IPS DF 6.9 (cell line): Measurements from ENCODE around the gene TMF1.

Experiments
- DNase-seq: peaks from one replicate; pipeline ENCODE4 v3.0.0-alpha.2; 2013; ENCODE audit warnings: low read depth, low spot score
- H3K27ac ChIP-seq: one replicate; pipeline ENCODE4 v1.5.1; 2013; ENCODE audit warnings: low read length, control low read depth
- H3K27me3 ChIP-seq: 2 replicates; pipeline ENCODE4 v1.6.1; 2013; ENCODE audit warnings: mild to moderate bottlenecking, low read length; ENCODE audit not compliant: control insufficient read depth, insufficient read depth
- H3K36me3 ChIP-seq: 2 replicates; pipeline ENCODE4 v1.6.1; 2013; ENCODE audit warnings: low read length; ENCODE audit not compliant: control insufficient read depth, insufficient read depth
- H3K4me1 ChIP-seq: 2 replicates; pipeline ENCODE4 v1.6.1; 2013; ENCODE audit warnings: low read length; ENCODE audit not compliant: control insufficient read depth, insufficient read depth
- H3K4me3 ChIP-seq: 2 replicates; pipeline ENCODE4 v1.5.1; 2013; ENCODE audit warnings: mild to moderate bottlenecking, low read length
- H3K9me3 ChIP-seq: 2 replicates; pipeline ENCODE4 v1.6.1; 2013; ENCODE audit warnings: low read length, inconsistent platforms; ENCODE audit not compliant: control insufficient read depth, insufficient read depth
- WGBS: extraction: QIAGEN DNeasy Blood & Tissue Kit; methylation state at CpG from one replicate; pipeline ENCODE4 v1.1.7; 2013; ENCODE audit warnings: mixed read lengths, missing lambda C conversion rate; ENCODE audit not compliant: insufficient read length, insufficient coverage; 5-methylcytosine and 5-hydroxymethylcytosine counted together

The TMF1 gene

GRCh38 chr3:69048990-69049389 is 3.1 kb downstream of the TMF1 start:
- Histone ChIP-seq H3K27me3 (no peaks in the 10 kb centered on the region), H3K36me3 (0 out of 2 replicates have a peak, but pooled peaks cover 3% of the 10 kb centered on the region), H3K9me3 (no peaks in the 10 kb centered on the region), H3K4me1 (no peaks in the 10 kb centered on the region), H3K4me3 (no peak overlapping the region), H3K27ac (no peak overlapping the region)
- WGBS, result no CpG with 5 or more reads among the region's 2 CpGs
- no peak for DNase-seq

GRCh38 chr3:69044608-69045007 is 7.5 kb downstream of the TMF1 start:
- Histone ChIP-seq H3K4me1 (no peaks in the 10 kb centered on the region), H3K27ac (no peak overlapping the region), H3K4me3 (no peak overlapping the region), H3K9me3 (no peaks in the 10 kb centered on the region), H3K36me3 (peaks cover 7% of the 10 kb centered on the region; the same call in 1 of the 2 replicates), H3K27me3 (no peaks in the 10 kb centered on the region)
- no CpG with 5 or more reads among the region's 2 CpGs for WGBS
- DNase-seq, result no peak

DNA sequence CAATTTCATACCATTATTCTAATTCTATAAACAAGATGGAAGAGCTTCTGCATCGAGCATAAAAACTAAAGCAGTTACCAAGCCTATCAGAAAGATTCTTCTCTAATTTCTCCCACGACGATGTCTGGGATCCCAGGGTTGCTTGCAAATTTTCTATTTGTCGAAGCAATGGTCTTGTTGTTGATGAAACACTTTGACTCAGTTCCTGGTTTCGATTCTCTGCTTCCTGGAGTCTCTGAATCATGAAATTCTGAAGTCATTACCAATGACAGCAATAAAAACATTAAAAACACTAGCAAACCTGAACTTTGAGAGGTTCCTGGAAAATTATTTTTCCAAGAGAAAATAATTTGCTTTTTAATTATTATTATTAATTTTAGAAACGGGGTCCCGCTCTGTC is 18.7 kb downstream of the TMF1 start:
- no peaks in the 10 kb centered on the region for H3K9me3 ChIP-seq
- peaks cover 2% of the 10 kb centered on the region; the same call in 1 of the 2 replicates for H3K36me3 ChIP-seq
- no peak overlapping the region for H3K4me3 ChIP-seq
- H3K27me3 ChIP-seq, result no peaks in the 10 kb centered on the region
- WGBS, result no CpG with 5 or more reads among the region's 7 CpGs
- no peak overlapping the region for H3K27ac ChIP-seq
- no peak for DNase-seq
- no peaks in the 10 kb centered on the region for H3K4me1 ChIP-seq

DNA sequence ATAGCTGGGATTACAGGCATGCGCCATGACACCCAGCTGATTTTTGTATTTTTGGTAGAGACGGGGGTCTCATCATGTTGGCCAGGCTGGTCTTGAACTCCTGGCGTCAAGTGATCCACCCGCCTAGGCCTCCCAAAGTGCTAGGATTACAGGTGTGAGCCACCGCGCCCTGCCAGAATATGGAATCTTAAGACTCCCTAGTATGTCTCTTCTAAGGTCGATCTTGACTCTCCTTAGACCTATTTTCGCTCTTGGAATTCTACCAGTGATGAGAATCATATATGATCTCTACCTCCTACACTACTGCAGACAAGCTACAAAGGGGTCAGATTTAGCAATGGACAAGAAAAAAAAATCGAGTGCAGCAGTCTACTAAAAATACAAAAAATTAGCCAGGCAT is 19.4 kb downstream of the TMF1 start:
- H3K36me3 ChIP-seq, result peaks cover 2% of the 10 kb centered on the region; the same call in 1 of the 2 replicates
- WGBS, result no CpG with 5 or more reads among the region's 9 CpGs
- no peaks in the 10 kb centered on the region for H3K4me1 ChIP-seq
- H3K4me3 ChIP-seq, result no peak overlapping the region
- no peaks in the 10 kb centered on the region for H3K27me3 ChIP-seq
- H3K27ac ChIP-seq, result no peak overlapping the region
- DNase-seq, result no peak
- no peaks in the 10 kb centered on the region for H3K9me3 ChIP-seq

- Histone ChIP-seq H3K4me1 (no peaks in the 10 kb centered on the region), H3K27ac (no peak overlapping the region), H3K4me3 (no peak overlapping the region), H3K9me3 (no peaks in the 10 kb centered on the region), H3K36me3 (peaks cover 2% of the 10 kb centered on the region; the same call in 1 of the 2 replicates), H3K27me3 (no peaks in the 10 kb centered on the region)
- WGBS, result no CpG with 5 or more reads among the region's 2 CpGs
- no peak for DNase-seq
Measured at GRCh38 chr3:69032142-69032541, 20.0 kb downstream of the TMF1 start.

- H3K9me3 ChIP-seq, result no peaks in the 10 kb centered on the region
- H3K27me3 ChIP-seq, result no peaks in the 10 kb centered on the region
- WGBS, result no CpG with 5 or more reads among the region's 1 CpG
- no peak overlapping the region for H3K4me3 ChIP-seq
- no peak for DNase-seq
- H3K36me3 ChIP-seq, result peaks cover 2% of the 10 kb centered on the region; the same call in 1 of the 2 replicates
- H3K27ac ChIP-seq, result no peak overlapping the region
- H3K4me1 ChIP-seq, result no peaks in the 10 kb centered on the region
Measured at GRCh38 chr3:69031635-69032034, 20.5 kb downstream of the TMF1 start.

DNA sequence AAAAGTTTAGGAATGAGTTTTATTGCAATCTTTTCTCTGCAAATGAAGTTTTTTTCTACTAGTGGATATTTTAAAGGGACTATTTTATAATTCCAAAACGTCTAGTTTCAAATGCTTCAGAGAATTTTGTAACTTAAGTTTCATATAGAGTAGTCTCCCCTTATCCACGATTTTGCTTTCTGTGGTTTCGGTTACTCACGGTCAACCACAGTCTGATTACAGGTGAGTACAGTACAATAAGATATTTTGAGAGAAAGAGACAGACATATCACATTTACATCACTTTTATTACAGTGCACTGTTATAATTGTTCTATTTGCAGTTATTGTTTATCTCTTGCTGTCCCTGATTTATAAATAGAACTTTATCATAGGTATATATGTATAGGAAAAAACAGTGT is 31.3 kb downstream of the TMF1 start:
- WGBS, result no CpG with 5 or more reads among the region's 4 CpGs
- no peak for DNase-seq
- H3K27ac ChIP-seq, result no peak overlapping the region
- H3K9me3 ChIP-seq, result no peaks in the 10 kb centered on the region
- H3K36me3 ChIP-seq, result peaks cover 5% of the 10 kb centered on the region; the same call in 1 of the 2 replicates
- H3K27me3 ChIP-seq, result no peaks in the 10 kb centered on the region
- no peaks in the 10 kb centered on the region for H3K4me1 ChIP-seq
- no peak overlapping the region for H3K4me3 ChIP-seq

DNA sequence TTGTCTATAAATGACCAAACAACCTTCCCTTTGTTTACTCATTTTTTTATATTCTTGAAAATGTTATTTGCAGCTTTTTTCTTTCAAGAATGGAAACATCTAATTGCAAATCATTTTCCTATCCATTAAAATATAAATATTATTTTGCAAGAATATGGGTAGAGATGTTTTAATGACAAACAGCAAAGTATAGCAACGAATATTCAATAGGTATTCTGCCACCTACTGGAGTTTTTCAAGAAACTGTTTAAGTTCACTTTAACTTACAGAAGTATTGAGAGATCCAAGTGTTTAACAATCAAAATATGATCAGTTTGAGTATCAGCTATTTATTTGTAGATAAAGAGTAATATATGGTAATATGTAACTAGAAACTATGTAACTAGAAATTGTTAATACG is 31.7 kb downstream of the TMF1 start:
- Histone ChIP-seq H3K27me3 (no peaks in the 10 kb centered on the region), H3K9me3 (no peaks in the 10 kb centered on the region), H3K27ac (no peak overlapping the region), H3K36me3 (peaks cover 5% of the 10 kb centered on the region; the same call in 1 of the 2 replicates), H3K4me3 (no peak overlapping the region), H3K4me1 (no peaks in the 10 kb centered on the region)
- WGBS, result 100% methylated on average over 1 of the region's 2 CpGs
- no peak for DNase-seq

DNA sequence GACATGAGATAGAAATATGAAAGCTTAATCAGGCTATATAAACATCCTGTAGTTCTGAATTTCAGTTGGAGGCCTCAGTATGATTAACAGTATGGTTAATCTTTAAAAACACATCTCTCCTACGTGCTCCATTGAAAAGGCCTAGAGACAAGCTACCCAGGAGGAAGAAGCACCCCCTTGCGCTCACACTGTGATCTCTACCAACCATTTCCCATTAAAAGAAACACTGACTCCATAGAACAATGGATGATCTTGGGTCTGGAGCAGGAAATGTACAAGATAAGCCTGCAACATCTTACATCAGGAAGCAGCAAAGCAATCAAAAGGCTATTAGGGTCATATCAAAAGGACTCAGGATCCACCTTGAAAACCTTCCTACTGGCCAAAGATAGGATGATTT is 35.2 kb downstream of the TMF1 start:
- no peaks in the 10 kb centered on the region for H3K9me3 ChIP-seq
- H3K27me3 ChIP-seq, result no peaks in the 10 kb centered on the region
- no peaks in the 10 kb centered on the region for H3K36me3 ChIP-seq
- no CpG with 5 or more reads among the region's 2 CpGs for WGBS
- H3K27ac ChIP-seq, result no peak overlapping the region
- H3K4me1 ChIP-seq, result peaks cover 2% of the 10 kb centered on the region; the same call in 1 of the 2 replicates
- no peak overlapping the region for H3K4me3 ChIP-seq
- no peak for DNase-seq

DNA sequence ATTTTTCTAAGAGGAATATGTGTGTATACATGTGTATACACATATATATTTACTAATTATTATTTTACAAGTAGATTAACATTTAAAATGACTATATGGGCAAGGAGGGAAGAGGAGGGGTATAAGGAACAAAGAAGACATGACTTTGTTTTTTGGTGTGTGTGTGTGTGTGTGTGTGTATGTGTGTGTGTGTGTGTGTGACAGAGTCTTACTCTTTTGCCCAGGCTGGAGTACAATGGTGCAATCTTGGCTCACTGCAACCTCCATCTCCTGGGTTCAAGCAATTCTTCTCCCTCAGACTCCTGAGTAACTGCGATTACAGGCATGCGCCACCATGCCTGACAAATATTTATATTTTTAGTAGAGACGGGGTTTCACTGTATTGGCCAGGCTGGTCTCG is 36.0 kb downstream of the TMF1 start:
- Histone ChIP-seq H3K27me3 (no peaks in the 10 kb centered on the region), H3K4me3 (no peak overlapping the region), H3K36me3 (no peaks in the 10 kb centered on the region), H3K9me3 (no peaks in the 10 kb centered on the region), H3K27ac (no peak overlapping the region), H3K4me1 (peaks cover 2% of the 10 kb centered on the region; the same call in 1 of the 2 replicates)
- no peak for DNase-seq
- WGBS, result no CpG with 5 or more reads among the region's 4 CpGs

DNA sequence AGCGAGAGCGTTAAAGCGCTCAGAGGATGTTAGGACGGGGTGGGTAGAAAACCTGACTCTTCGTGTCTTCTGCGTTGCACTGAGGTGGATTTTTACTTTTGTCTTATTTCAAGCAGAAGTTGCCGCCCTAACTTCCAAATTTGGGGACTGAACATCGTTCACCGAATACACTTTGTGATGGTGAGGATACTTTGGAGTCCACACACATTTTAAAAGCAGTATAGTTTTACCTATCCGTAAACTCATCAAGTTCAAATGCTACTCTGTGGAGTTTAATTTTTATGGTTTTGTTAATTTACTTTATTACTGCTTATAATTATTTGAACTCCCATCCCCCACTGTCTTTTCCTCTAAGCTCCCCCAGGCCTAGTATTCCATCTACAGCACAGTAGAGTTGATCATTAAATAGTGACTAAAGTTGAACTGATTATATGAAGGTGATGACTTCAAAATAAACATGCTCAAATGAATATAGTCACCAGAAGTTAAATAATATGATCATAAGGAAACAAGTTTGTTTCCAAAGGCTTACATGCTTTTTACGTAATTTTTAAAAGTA is 38.0 kb downstream of the TMF1 start:
- no peaks in the 10 kb centered on the region for H3K27me3 ChIP-seq
- peaks cover 2% of the 10 kb centered on the region; the same call in 1 of the 2 replicates for H3K4me1 ChIP-seq
- no peaks in the 10 kb centered on the region for H3K9me3 ChIP-seq
- H3K4me3 ChIP-seq, result peak overlapping the region; percentile 72; the same call in 1 of the 2 replicates
- no peak for DNase-seq
- H3K36me3 ChIP-seq, result no peaks in the 10 kb centered on the region
- H3K27ac ChIP-seq, result no peak overlapping the region
- WGBS, result no CpG with 5 or more reads among the region's 11 CpGs
